ENCODE measurements around the gene ZBTB34.
A peak's percentile ranks its signal among the peaks of the same experiment; 100 is the strongest.

Gene ZBTB34

GRCh38 chr9:126859111-126859510 is 1.3 kb upstream of the ZBTB34 start:
- Histone ChIP-seq H4K20me1 (ENCODE audit: control insufficient read depth, insufficient read depth, low read depth, low read length) (peaks cover 4% of the 10 kb centered on the region; the same call in 1 of the 2 replicates), H3F3A (ENCODE audit: control insufficient read depth, insufficient read depth) (peaks cover 15% of the 10 kb centered on the region), H3K9me3 (ENCODE audit: control insufficient read depth, insufficient read depth, low read length) (no peaks in the 10 kb centered on the region), H3K4me2 (ENCODE audit: low read length) (no peak overlapping the region), H3K27me3 (ENCODE audit: control insufficient read depth, low read length) (peaks cover 25% of the 10 kb centered on the region), H3K79me2 (ENCODE audit: control insufficient read depth, low read length) (peaks cover 33% of the 10 kb centered on the region), H3K27ac (ENCODE audit: low read depth, low read length) (no peak overlapping the region), H3K9me2 (replicated peaks; ENCODE audit: control insufficient read depth, low read length) (no peaks in the 10 kb centered on the region), H3K4me1 (ENCODE audit: control insufficient read depth, low read length) (peaks cover 34% of the 10 kb centered on the region), H3K36me3 (ENCODE audit: control insufficient read depth, low read length) (peaks cover 17% of the 10 kb centered on the region), H3K4me3 (ENCODE audit: low read length) (no peak overlapping the region)
- no peak for TF ChIP-seq CTCF (IDR thresholded peaks at IDR 0.05; ENCODE audit: low read depth, low read length, poor library complexity, severe bottlenecking)
- TF ChIP-seq EZH2phosphoT487 (IDR thresholded peaks at IDR 0.05; ENCODE audit: borderline replicate concordance, low read length), result no peak

- H3K9me3 ChIP-seq (ENCODE audit: control insufficient read depth, insufficient read depth, low read length), result no peaks in the 10 kb centered on the region
- H3F3A ChIP-seq (ENCODE audit: control insufficient read depth, insufficient read depth), result peaks cover 15% of the 10 kb centered on the region
- peaks cover 4% of the 10 kb centered on the region; the same call in 1 of the 2 replicates for H4K20me1 ChIP-seq (ENCODE audit: control insufficient read depth, insufficient read depth, low read depth, low read length)
- peak overlapping the region; percentile 74 for H3K4me3 ChIP-seq (ENCODE audit: low read length)
- H3K36me3 ChIP-seq (ENCODE audit: control insufficient read depth, low read length), result peaks cover 26% of the 10 kb centered on the region
- H3K27ac ChIP-seq (ENCODE audit: low read depth, low read length), result peak overlapping the region; percentile 71
- H3K4me1 ChIP-seq (ENCODE audit: control insufficient read depth, low read length), result peaks cover 34% of the 10 kb centered on the region
- H3K79me2 ChIP-seq (ENCODE audit: control insufficient read depth, low read length), result peaks cover 39% of the 10 kb centered on the region
- H3K4me2 ChIP-seq (ENCODE audit: low read length), result peak overlapping the region; percentile 98
- no peak for TF ChIP-seq CTCF (IDR thresholded peaks at IDR 0.05; ENCODE audit: low read depth, low read length, poor library complexity, severe bottlenecking)
- H3K9me2 ChIP-seq (replicated peaks; ENCODE audit: control insufficient read depth, low read length), result no peaks in the 10 kb centered on the region
- peaks cover 18% of the 10 kb centered on the region for H3K27me3 ChIP-seq (ENCODE audit: control insufficient read depth, low read length)
These were observed 473 bp downstream of the ZBTB34 start for GRCh38 chr9:126860757-126861466.

GRCh38 chr9:126861707-126862103 is 1.3 kb downstream of the ZBTB34 start:
- no peak for TF ChIP-seq EZH2phosphoT487 (IDR thresholded peaks at IDR 0.05; ENCODE audit: borderline replicate concordance, low read length)
- no peak for TF ChIP-seq CTCF (IDR thresholded peaks at IDR 0.05; ENCODE audit: low read depth, low read length, poor library complexity, severe bottlenecking)
- Histone ChIP-seq H3K36me3 (ENCODE audit: control insufficient read depth, low read length) (peaks cover 31% of the 10 kb centered on the region), H3F3A (ENCODE audit: control insufficient read depth, insufficient read depth) (peaks cover 15% of the 10 kb centered on the region), H3K27ac (ENCODE audit: low read depth, low read length) (peak overlapping the region; percentile 71), H3K9me3 (ENCODE audit: control insufficient read depth, insufficient read depth, low read length) (no peaks in the 10 kb centered on the region), H3K27me3 (ENCODE audit: control insufficient read depth, low read length) (peaks cover 14% of the 10 kb centered on the region; the same call in 1 of the 2 replicates), H3K4me2 (ENCODE audit: low read length) (peak overlapping the region; percentile 98), H3K4me3 (ENCODE audit: low read length) (peak overlapping the region; percentile 74), H3K4me1 (ENCODE audit: control insufficient read depth, low read length) (peaks cover 34% of the 10 kb centered on the region), H4K20me1 (ENCODE audit: control insufficient read depth, insufficient read depth, low read depth, low read length) (peaks cover 4% of the 10 kb centered on the region; the same call in 1 of the 2 replicates), H3K9me2 (replicated peaks; ENCODE audit: control insufficient read depth, low read length) (no peaks in the 10 kb centered on the region), H3K79me2 (ENCODE audit: control insufficient read depth, low read length) (peaks cover 44% of the 10 kb centered on the region)

Measured in DOHH2 (cell line).